SU-DHL-6 (cell line): ENCODE measurements around the gene HS2ST1.

Experiments
- CTCF ChIP-seq: fragments of 200-600 bp; sonication (generic); IDR thresholded peaks from one replicate; pipeline ENCODE4 v1.5.1; 2017; ENCODE audit warnings: antibody characterized with exemption, mild to moderate bottlenecking, low read length, moderate library complexity; ENCODE audit not compliant: insufficient read depth, poor library complexity, severe bottlenecking
- EZH2phosphoT487 ChIP-seq: fragments of 200-600 bp; sonication (generic), shearing (Covaris generic); conservative IDR thresholded peaks from 2 replicates; pipeline ENCODE4 v1.6.1; 2018; ENCODE audit warnings: mild to moderate bottlenecking, antibody characterized with exemption, low read length, moderate library complexity, mixed read lengths

- no peak for TF ChIP-seq CTCF
- TF ChIP-seq EZH2phosphoT487: no peak
Observed at GRCh38 chr1:86887479-86888162, 26.8 kb upstream of the HS2ST1 start.
